Stimulated activated naive CD4-positive, alpha-beta T cell (primary cell): ENCODE data around the gene NPPA.
"Not testable (repeated sequence)": the region's sequence is repeated elsewhere in the genome, so short reads cannot be mapped to it uniquely, and the experiment has no call there.

Experiments
- DNase-seq, 6 experiments: peaks; one replicate each; lab custom pipeline; 2025; lab: John Stamatoyannopoulos, UW

The NPPA gene

DNA sequence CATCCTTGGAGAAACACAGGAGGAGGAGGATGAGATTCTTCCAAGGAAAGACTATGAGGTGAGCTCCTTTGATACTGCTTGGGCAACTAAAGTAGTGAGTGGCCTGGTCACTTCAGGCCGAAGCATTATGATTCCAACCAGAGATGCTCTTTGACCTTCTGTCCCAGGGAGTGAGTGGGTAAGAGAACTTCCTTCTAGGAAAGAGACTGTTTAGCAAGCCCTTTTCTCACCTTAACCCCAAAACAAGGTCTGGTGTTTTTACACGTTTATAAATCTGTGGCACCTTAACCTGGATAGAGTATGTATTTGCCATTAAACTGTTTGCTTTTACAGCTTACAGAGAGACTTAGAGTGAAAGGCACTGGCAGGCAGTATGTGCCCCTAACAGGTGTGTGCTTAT, 40.5 kb downstream of the NPPA start:
- DNase-seq: no peak

DNA sequence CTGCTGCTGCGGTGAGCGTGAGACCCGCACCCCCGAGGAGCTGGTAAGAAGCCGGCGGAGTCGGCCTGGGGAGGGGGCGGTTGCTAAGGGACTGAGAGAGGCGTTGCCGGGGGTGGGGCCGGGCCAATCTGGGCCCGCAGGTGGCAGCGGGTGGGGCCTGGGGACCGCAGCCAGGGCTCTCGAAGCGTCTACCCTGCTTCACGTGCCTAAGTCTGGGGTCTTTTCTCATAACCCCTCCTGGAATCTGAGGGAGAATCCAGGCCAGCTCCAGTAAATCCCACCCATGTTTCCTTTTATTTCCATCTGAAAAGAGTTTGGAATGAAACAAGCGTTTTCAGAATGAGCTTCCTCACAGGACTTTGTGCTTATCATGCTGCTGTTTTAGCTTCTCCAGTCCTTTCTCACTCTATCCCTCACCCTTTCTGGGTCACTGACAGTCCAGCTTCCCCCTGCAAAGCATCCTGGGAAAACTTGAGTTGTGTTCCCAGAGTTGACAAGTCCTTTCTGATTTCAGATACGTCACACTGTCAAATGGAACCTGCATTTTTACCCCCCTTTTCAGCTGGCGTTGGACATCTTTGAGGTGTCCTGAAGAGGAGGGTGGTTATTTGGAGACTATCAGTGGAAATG, 41.2 kb downstream of the NPPA start:
- peak in 1 of 6 experiments; percentile 25 for DNase-seq

DNA sequence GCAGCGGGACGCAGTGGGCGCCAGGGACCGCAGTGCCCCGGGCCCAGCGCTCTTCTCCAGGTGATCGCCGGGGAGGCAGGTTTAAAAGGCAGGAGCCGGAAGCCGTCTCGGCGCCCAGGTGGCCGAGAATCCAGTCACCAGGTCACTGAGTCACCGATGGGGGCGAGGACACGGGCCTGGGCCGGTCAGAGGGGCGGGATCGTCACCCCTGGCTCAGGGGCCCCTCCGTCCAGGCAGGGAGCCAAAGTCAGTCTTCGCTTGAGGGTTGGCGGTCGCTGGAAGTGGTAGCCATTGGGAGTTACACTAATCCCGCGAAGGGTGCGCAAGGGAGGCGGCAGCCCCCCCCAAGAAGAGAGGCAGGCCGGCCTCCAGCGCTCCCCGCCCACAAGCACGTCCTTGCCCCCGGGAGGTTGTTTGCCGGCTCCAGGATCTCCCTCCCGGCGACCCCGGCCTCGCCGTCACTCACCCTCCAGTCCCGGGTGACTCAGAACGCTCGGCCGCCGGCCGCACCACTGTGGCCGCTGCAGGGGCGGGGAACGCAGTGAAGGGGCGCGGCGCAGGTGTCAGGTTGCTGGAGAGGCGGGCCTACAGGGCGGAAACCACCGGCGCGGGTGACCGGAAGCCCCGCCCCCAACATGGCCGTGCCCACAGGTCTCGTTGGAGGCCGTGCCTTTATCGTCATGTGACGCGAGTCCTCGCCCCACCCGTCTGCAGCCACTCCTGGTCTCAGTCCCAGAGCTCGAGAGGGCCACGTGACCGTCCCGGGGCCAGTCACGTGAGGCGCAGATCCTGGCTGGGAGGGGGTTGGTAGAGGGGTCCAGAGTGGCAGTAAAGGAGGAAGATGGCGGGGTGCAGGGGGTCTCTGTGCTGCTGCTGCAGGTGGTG, 41.9 kb downstream of the NPPA start, which contains the start of the genes CLCN6 and MTHFR:
Gene CLCN6, plus strand, starts transcription at position 770 of the 885 bp plus-strand sequence. Its CDS starts 72 bp downstream, at position 842.
Gene MTHFR, minus strand, starts transcription at position 543 of the 885 bp plus-strand sequence. CDS start 2,848 bp downstream, outside the sequence.
- DNase-seq: peak; percentile 95 to 98 (median 96)

DNA sequence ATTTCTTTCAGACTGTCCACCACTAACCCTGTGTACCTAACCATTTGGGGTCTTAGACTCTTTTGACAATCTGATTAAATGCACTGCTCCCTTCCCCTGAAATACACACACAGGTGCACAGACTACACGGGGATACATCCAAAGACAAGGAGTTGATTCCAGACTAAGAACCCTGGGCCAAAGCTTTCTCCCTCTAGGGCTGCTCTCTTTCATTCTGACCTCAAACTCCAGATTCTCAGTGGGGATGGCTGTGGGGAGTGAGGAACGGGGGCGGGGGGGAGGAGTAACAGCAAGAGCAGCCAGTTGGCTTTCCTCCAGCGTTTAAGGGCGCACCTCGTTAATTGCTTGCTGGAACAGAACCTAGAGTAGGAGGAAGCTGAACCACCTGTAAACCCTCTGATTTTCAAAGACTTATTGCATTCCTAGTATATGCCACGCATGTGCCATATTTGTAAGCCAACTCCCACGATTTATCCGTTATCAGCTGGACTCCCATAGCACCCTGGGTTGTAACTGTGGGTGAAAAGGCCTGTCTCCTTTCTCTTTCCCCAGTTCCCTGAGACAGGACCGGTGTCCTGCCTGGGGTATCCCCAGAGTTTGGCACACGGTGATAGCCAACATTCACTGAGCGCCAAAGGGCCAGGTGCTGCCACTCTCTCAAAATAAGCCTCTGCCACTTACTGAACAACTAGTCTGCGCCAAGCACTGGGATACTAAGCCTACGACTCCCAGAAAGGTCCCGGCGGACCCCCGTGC, 42.7 kb downstream of the NPPA start:
- peak; percentile 5 to 46 (median 30) for DNase-seq

DNA sequence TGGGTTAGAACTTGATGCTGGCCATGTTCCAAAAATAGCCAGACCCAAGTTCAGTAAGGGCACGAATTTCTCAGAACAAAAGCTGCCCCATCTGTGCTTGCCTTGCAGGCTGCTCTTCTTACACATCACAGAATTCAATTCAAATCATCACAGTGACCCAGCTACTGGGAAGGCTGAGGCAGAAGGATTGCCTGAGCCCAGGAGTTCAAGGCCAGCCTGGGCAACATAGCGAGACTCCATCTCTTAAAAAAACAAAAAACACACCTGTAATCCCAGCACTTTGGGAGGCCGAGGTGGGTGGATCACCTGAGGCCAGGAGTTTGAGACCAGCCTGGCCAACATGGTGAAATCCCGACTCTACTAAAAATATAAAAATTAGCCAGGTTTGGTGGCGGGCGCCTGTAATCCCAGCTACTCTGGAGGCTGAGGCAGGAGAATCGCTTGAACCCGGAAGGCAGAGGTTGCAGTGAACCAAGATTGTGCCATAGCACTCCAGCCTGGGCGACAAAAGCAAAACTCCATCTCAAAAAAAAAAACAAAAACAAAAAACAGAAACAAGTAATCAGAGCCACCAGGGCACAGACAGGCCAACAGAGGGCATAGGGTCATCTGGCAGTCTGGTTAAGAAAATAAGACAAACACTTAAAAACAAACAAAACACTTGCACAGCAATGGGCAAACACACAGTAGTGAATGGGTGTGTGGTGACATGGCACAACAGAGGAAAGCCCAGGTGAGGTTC, 43.5 kb downstream of the NPPA start:
- DNase-seq: not testable (repeated sequence)

DNA sequence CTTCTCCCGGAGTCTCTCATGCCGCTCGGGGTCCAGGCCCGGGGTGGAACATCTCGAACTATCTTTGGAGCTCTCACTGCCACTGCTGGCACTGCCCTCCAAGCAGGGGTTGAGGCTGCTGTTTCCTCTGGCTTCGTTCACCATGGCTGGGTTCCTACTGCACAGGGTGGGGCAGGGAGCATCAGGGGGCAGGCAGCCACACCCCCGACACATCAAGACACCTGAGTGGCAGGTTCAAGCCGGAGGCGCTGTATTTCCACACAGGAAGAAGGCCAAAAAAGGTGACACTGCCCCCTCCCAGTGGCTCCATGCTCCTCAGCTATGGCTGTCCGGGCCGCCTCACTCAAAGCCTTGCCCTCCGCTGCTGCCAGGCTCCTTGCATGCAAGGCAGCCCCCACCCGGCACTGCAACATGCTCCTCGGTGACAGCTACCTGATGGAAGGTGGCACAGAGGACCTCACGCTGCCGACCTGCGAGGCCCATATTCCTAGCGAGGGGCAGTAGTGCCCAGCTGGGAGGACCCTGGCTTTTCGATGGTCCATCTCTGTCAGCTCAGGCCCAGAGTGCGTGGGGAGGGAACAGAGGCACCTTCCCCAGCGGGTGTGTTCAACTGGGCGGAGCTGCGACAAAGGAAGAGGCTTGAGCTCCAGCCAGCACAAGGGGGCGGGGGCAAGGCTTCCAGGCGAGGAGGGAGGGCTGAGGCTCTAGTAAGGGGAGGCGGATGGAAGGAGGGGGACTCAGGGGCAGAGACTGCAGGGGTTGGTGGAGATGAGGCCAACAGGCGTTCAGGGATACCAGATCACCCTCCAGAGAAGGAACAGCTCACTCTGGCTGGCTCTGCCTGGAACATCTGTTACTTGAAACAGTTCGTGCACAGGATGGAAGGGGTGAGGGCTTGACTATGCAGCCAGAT, 44.4 kb downstream of the NPPA start:
- DNase-seq: peak; percentile 31 to 75 (median 63)

DNA sequence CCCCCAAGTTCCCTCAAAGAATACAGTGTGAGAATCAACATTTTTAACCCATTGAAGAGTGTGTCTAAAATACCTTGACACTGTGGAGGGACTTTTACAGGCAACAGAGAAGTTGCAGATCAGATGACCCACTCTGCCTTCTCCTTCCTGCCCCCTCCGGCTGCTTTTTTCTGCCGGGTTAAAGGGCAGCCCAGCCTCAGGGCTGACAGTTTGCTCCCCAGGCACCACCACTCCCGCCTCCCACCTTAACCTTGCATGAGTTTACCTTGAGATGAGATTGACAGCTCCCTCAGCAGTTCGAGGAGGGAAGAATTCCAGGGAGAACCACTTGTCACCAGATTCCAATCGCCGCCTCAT, 45.0 kb downstream of the NPPA start:
- no peak for DNase-seq

DNA sequence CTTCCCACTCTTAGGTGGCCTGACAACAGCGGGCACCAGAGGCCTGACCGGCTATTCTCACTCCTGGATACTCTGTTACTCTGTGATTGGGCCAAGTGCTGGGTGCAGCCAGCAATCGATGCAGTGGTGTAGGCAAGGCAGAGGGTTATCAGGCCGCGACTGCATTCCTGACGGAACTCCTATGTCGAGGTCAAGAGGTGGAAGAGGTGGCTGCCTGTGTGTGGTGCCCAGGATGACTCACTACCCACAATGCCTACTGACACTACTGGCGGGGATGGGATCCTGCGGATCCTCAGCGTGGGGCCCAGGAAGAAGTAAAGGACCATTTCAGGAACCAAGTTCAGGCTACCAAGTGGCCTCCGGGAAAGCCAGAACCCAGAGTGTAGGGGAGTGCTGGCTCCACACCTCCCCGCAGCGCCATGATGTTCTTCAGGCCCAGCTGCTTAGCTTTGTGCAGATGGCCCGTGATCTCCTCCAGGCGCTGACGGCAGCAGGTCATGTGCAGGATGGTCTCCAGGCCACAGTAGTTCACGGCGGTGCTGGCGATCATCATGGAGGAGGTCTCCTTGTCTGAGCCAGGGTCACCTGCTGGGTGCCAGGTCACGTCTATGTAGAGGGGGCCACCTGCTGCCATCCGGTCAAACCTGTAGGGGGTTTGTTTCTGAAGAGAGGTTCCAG, 46.7 kb downstream of the NPPA start:
- no peak for DNase-seq

DNA sequence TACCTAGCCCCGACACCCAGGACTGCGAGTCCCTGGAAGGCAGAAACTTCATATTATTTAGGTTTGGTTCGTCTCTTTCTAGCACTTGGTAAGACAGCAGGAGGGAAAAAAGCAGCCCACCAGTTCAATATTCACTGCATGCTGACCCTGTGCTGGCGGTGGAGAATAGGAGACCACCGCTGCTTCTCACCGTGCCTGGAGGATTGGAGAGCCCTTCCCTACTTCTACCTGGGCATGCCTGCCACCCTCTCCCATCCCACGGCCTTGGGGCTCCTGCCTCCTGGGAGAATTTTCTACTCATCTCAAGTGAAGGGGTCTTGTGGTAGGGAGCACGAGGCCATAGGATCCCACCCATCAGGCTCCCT, 47.2 kb downstream of the NPPA start:
- no peak for DNase-seq

DNA sequence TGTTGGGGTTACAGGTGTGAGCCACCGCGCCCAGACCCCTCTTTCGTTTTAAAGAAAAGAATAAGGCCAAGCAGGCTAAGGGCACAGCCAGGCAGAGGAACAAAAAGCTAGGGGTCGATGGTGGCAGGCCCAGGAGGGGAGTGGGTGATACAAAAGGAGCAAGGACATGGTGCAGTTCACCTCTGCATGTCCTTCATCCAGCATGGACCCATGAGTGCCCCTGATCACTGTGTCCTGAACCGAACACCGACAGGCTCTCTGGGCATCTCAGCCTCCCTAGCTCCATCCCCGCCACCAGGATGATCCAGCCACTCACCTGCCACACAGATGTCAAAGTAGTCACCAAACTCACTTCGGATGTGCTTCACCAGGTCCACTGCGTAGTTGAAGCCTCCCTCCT, 47.7 kb downstream of the NPPA start:
- no peak for DNase-seq

DNA sequence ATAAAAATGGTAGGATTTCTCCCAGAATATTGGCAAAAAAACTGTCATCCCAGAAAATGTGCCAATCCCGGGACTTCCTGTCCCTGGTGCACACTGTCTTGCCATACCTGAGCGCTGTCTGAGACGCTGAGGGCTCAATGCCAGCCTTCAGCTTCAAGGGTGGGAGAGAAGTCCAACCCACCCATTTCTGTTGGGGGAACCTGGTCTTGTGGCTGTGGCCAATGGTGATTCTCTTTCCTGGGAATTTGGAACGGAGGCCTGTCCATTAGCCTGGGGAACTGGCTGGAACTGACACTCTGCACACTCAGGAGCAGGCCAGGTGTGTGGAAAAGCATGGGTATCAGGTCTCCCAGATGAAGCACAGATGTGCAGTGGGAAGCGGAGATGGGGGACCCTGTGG, 48.5 kb downstream of the NPPA start:
- no peak for DNase-seq

DNA sequence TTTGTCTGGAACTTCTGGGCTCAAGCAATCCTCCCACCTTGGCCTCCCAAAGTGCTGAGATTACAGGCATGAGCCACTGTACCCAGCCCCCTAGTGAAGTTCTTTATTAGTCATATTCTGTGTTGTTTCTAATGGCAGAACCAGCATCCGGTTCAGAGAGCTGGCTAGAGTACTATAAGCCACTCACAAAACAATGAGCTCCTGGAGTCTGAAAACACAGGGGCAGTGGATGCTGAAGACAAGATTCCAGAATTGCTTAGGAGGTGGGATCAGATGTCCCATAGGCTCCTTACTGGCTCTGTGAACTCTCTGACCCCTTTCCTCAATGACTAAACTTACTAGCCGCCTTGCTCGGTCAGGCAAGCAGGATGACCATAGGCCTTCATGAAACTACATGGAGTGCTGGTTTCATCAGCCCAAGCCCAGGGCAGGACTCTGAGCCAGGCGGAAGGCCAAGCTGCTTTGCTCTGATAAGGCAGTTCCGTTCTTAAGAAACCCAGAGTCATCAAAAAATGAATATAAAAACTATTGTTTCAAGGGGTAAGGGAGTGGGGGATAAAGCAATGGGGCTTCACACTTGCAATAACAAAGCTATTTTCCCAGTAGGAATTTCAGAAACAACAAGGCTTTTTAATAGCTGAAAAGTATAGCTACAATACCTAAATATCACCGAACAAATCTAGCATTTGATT, 49.9 kb downstream of the NPPA start:
- DNase-seq: no peak

DNA sequence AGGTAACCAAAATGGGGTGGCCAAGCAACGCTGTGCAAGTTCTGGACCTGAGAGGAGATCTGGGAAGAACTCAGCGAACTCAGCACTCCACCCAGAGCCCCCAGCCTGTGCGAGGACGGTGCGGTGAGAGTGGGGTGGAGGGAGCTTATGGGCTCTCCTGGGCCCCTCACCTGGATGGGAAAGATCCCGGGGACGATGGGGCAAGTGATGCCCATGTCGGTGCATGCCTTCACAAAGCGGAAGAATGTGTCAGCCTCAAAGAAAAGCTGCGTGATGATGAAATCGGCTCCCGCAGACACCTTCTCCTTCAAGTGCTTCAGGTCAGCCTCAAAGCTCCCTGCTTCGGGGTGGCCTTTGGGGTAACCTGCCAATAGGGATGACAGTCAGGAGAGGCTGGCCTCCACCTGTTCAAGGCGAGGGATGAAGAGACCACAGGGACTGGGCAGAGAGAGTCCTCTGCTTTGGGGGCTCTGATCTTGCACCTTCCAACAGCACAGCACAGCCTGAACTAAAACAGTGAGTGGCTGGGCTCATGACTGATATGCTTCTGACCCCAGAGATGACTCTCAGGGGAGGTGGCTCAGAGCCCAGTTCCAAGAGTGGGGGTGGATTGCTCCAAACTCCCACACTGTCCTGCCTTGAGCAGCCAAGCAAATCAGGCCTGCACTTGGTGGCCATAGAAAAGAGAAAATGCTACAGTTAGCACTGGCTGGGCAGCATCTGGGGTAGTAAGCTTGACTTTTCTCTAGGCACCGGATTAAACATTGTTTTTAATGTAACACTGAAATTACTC, 51.4 kb downstream of the NPPA start:
- no peak for DNase-seq
